Measurements from ENCODE around the gene CUL7.
"Not testable (repeated sequence)": the region's sequence is repeated elsewhere in the genome, so short reads cannot be mapped to it uniquely, and the experiment has no call there.

CUL7 gene

GRCh38 chr6:43053545-43054205, at the start of gene CUL7:
Gene CUL7, minus strand, starts transcription at chr6:43053851. Its CDS starts 1,063 bp downstream, at chr6:43052788.
- peak; percentile 89 for DNase-seq

GRCh38 chr6:43101497-43101896, 47.8 kb upstream of the CUL7 start:
- no peak for DNase-seq

DNA sequence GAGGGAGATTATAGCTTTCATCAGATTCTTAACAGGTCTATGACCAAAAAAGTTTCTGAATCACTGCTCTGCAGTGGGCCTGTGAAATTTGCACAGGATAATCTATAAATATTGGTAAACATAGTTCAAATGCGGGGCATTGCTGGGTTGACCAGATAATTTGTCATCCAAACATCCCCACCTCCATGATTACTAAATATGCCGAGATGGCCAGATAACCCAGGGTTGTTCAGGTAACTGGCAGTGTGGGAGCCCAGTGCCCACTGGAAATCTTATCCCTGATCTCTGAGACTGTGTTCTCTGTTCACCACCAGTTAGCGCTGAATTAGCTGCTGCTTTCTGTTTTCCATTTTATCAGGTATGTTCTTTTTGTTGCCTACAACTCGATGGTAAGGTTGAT, 43.9 kb upstream of the CUL7 start:
- DNase-seq = no peak

- DNase-seq = no peak
These were observed 43.4 kb upstream of the CUL7 start for GRCh38 chr6:43097098-43097489.

GRCh38 chr6:43096451-43097097, 42.9 kb upstream of the CUL7 start:
- DNase-seq = peak; percentile 61

DNA sequence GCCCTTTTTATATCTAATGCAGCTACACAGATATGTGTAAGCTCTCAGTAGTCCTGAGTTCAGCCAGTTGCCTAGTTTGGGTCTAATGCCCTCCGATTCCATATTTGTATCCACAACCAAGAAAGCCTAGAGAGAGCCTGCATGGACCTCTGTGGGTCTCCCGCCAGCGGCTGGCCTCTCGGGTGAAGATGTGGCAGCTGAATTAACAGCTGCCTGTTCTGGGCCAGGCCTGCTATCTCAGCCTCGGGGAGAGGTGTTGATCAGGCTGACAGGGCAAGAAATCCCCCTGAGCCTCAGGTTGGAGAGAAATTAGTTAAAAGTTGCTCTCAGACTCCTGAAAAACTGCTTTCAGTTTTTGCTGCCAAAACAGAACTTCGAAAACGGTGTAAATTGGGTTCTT, 42.3 kb upstream of the CUL7 start:
- DNase-seq = no peak

GRCh38 chr6:43093436-43094289, 40.0 kb upstream of the CUL7 start:
- no peak for DNase-seq

GRCh38 chr6:43092635-43093034, 39.0 kb upstream of the CUL7 start:
- no peak for DNase-seq

DNA sequence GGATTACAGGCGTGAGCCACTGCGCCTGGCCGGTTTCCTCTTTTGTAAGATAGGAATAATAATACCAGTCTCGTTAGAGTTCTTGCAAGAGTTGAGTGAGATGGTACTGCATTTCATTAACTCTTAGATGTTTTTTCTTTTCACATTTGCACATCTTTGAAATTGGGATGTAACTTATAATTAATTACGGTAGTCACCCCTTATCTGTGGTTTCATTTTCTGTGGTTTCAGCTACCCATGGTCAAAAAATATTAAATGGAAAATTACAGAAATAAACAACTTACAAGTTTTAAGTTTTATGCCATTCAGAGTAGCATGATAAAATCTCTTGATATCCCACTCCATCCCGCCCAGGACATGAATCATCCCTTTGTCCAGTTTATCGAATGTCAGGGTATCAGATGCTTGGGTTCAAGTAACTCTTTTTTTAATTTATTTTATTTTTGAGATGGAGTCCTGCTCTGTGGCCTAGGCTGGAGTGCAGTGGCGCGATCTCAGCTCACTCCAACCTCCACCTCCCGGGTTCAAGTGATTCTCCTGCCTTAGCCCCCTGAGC, 37.9 kb upstream of the CUL7 start:
- no peak for DNase-seq

GRCh38 chr6:43091020-43091419, 37.4 kb upstream of the CUL7 start:
- no peak for DNase-seq

DNA sequence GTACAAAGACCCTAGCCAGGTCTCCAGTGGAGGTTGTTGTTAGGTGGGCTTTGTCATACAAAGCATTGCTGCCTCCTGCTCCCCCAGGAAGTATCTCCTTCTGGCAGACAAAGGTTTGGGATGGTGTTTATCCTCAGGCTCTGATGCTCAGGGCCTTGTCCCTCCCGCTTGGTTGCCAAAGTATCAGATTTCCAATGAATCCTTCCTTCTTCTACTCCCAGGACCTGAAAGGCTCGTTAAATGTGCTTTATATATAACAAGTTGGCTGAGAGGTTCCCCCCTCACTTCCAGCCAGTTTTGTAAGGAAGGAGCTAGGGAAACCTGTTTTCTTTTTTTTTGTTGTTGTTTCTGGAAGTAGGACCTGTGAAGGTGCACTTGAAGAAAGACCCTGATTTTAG, 36.9 kb upstream of the CUL7 start:
- DNase-seq = no peak

DNA sequence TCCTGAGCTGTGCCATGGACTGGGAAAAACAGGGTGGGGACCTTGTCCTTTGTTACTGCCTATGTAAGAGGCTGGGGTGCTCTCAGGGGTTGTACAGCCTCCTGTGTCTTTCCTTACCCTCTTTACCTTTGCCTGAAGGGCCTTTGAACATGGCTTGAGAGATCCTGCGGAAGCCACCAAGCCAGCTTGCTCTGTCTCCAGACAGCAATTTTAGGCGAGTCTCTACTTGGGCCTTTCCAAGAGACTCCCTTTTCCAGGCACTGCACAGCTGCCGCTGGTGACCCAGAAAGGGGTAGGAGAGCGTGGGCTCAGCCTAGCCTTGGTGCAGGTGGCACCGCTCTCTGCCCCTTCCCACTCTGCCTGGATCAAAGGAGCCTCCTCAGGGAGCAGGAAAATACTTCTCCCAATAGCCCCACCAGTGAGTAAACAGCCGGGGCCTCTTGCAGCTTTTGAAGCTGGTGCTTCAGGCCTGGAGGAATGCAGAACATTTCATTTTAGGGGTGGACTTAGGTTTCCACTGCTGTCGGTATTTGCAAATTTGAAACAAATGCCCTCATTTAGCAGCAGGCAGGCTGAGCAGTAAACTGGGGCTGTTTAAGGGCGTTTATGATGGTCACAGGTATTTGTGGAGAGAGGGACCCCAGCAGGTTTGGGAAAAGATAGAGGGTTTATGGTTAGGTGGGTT, 36.4 kb upstream of the CUL7 start:
- DNase-seq = no peak

GRCh38 chr6:43089467-43089866, 35.8 kb upstream of the CUL7 start:
- DNase-seq = no peak

GRCh38 chr6:43088654-43089056, 35.0 kb upstream of the CUL7 start:
- no peak for DNase-seq

- peak; percentile 38 for DNase-seq
These were observed 32.5 kb upstream of the CUL7 start for GRCh38 chr6:43086022-43086658.

DNA sequence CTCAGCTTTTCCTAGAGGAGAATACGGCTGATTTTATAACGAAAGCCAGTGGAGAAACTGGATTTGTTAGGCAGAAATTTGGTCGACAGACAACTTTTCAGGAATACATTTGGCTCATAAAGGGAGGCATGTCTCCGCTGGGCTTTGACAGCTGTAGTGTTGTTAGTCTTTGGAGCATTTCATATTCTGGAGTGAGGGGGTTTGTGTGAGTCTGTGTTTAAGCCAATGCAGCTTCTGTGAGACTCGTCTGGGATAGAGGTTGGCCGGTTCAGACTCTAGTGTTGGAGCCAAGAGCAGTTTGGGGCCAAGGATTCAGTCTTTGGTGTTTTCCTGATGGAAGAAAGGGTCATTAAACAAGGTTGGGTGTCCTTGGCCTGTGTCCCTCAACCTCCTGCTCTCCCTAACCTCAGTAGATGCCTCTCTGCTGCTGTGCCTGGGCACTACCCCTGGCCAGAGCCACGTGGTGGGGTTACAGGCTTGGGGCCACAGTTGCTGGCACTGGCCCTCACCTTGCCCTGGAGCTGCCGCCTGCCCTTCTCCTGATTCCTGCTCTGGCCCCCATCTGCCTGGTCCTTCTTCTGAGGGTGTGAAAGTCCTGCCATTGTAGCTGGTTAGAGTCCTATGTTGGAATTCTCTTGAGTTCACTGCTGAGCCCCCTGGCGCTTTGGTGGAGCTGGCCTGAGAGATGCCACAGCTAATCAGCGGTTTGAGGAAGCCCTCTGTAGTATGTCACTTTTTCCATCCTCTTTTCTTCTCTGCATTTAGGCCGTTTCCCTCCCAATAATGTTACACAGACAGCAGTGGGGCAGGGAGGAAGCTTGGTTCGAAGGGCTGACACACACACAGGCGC, 29.4 kb upstream of the CUL7 start:
- DNase-seq = no peak

DNA sequence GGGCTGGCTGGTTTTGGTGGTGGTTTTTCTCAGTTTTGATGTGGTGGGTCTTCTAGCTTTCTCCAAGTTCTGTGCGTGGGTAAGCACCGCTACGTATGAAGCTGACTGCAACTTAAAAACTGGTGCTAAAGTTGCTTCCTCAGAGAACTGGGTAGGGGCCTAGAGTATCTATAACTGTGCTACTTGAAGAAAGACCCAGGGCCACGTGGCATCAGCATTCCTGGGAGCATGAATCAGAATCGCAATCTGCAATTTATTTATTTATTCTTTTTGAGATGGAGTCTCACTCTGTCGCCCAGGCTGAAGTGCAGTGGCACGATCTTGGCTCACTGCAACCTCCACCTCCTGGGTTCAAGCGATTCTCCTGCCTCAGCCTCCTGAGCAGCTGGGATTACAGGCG, 28.3 kb upstream of the CUL7 start:
- DNase-seq = not testable (repeated sequence)

DNA sequence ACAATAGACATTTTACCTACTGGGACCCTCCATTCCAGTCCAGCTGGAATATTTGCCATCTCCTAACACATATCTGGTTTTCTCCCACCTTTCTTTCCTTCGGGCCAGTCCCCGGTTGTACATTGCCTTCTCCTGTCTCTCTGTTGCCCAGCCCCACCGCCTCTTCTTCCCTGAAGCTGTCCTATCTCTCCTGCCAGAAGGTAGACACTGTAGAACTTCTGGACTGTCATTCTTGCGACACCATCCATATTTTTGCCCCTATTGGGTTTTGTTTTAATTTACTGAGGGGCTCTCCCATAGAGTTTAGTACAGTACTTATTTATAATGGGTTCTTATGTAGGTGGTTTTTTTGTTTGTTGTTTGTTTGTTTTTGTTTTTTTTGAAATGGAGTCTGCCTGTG, 27.4 kb upstream of the CUL7 start:
- no peak for DNase-seq

DNA sequence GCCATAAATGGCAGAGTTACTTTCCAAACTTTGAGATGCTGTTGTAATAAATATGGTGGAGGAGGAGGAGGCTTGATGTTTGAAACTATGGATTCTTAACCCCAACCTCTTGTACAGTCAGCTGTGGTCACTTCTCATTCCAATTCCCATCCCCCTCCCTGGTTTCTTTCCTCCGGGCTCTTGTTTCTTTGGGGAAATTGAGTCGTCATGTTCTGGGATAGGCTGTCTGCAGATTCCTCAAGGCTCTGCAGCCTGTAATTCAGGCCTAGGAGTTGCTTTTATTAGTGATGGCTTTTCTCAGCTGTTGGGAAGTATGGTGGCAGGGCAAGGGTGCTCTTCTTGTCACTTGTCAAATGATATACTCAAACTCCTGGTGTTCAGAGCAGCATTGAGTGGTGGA, 25.0 kb upstream of the CUL7 start:
- DNase-seq = no peak

GRCh38 chr6:43077981-43078511, 24.4 kb upstream of the CUL7 start:
- no peak for DNase-seq

GRCh38 chr6:43077333-43077809, 23.7 kb upstream of the CUL7 start:
- DNase-seq = no peak

Measured in T1000 (cell line).